Left lobe of liver (tissue), 2 donors: ENCODE measurements around the gene SLC4A1. TPM values are rescaled to one million over a fixed set of nuclear protein-coding genes. Genes with fewer than 3 reads are reported as not detected.
"Not testable (repeated sequence)": the region's sequence is repeated elsewhere in the genome, so short reads cannot be mapped to it uniquely, and the experiment has no call there.

Experiments used
- ATAC-seq: fragments of 200-7000 bp; cut with Tn5 transposase; one replicate; pipeline ENCODE4 v1.9.1; 2020; ENCODE audit warnings: mild to moderate bottlenecking, moderate library complexity
- DNase-seq: peaks from one replicate; pipeline ENCODE4 v3.0.0-alpha.2; 2020; ENCODE audit warnings: low spot score
- total RNA-seq: library from RNA; stranded (reverse); gene quantifications from one replicate; pipeline ENCODE4 v1.2.1, GENCODE V29; 2021
- donor health status: DM: no; HTN: no; CAD: no; lungs with moderate emphysema.
- donor health status: DM: no; HTN: yes; CAD: no.

The SLC4A1 gene
- total RNA-seq, 1 donor from 2014 or later, result 1.8 TPM

DNA sequence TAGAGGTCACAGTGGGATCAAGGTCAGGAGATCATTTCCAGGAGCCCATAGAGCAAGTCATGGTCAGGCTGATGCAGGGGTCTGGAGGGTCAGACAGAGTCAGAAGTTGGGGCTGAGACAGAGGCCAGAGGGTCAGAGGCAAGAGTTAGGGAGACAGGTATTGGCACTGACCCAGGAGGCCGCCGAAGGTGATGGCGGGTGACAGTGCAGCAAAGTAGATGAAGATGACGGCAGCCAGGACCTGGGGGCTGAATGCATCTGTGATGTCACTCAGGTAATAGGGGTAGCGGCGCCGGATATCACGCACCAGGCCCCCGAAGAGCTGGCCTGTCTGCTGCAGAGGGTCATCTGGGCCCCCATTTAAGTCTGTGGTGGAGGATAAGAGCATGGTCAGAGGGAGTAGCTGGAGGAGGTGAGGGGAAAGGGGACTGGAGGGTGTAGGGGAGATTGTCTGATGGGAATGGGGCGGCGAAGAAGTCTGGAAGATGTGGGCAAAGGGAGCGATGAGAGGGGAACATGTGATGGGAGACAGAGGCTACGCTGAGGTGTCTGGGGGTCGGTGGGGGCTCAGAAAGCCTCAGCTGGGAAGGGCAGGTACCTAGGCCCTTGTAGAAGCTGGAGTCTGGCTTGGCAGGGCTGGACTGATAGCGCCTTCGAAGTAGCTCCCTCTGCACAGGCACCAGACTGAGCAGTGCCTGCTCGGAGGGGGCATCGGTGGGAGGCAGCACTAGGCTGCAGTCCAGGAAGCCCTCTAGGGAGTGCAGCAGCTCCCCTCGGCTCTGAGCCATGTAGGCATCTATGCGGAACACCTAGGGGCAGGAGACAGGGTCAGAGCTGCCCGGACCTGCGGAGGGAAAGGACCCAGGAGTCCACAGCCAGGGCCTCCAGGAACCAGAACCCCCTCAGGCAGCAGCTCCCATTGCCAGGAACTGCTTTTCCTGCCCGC is 9.8 kb downstream of the SLC4A1 start:
- DNase-seq (no peak), ATAC-seq (no peak)

GRCh38 chr17:44256671-44257070 is 11.3 kb downstream of the SLC4A1 start:
- ATAC-seq (no peak), DNase-seq (no peak)

GRCh38 chr17:44255915-44256314 is 12.0 kb downstream of the SLC4A1 start:
- DNase-seq (no peak), ATAC-seq (no peak)

- DNase-seq, result no peak
- ATAC-seq, result no peak
These were observed 13.4 kb downstream of the SLC4A1 start for GRCh38 chr17:44254361-44255095.

DNA sequence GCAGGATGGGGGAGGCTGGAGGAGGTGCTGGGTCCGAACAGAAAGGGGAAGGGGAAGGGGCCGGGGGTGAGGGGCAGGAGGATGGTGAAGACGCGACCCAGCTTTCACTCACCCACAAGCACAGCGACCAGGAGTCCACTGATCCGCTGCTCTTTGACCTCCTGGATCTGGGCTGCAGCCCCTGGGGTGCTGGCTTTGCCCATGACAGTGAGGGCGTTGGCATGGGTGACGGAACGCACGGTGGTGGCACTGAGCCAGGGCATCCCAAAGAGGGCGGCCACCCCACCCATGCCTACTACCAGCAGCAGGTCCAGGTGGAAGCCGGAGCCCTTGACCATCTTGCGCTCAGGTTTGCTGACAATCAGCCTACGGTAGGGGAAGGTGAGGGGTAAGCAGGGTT is 14.9 kb downstream of the SLC4A1 start:
- ATAC-seq, result no peak
- DNase-seq, result no peak

DNA sequence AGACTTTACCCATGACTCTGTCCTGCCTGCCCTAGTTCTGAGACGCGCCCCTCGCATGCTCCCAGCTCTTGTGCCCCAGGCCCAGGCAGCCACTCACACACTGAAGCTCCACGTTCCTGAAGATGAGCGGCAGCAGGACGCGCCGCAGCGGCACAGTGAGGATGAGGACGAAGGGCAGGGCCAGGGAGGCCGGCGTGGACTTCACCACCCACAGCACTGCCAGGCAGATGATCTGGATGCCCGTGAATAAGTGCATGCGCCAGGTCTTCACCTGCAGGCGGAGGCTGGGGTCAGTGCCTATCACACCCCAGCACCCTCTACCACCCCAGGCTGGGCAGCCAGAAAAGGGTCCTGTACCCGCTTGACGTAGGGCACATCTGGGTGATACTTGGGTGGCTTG is 16.9 kb downstream of the SLC4A1 start:
- ATAC-seq (no peak), DNase-seq (no peak)

- ATAC-seq, result no peak
- DNase-seq, result no peak
These were observed 18.3 kb downstream of the SLC4A1 start for GRCh38 chr17:44249501-44250246.

- no peak for ATAC-seq
- no peak for DNase-seq
These were observed 19.8 kb downstream of the SLC4A1 start for GRCh38 chr17:44247876-44248736.

DNA sequence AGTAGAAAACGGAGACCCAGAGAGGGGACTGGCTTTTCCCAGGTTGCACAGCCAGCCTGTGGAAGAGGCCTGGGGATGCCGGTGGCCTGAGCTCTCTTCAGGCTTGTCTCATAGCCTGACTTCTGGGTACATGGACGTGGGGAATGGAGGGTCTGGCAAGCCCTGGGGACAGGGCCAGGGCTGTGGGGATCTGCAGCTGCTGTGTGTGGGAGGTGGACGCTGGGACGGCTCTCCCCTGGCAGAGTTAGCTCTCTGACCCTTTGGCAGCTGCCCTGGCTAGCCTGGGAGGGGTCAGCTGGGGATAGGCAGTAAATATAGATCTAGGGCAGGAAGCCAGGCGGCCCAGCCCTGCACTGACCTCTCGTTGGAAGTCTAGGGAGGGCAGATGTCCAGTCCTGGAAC is 20.5 kb downstream of the SLC4A1 start:
- DNase-seq (peak; percentile 89), ATAC-seq (peak; percentile 92)

- DNase-seq, result no peak
- no peak for ATAC-seq
These were observed 26.8 kb downstream of the SLC4A1 start for GRCh38 chr17:44241106-44241624.

- not testable (repeated sequence) for DNase-seq, ATAC-seq
These were observed 30.0 kb downstream of the SLC4A1 start for GRCh38 chr17:44237886-44238285.

DNA sequence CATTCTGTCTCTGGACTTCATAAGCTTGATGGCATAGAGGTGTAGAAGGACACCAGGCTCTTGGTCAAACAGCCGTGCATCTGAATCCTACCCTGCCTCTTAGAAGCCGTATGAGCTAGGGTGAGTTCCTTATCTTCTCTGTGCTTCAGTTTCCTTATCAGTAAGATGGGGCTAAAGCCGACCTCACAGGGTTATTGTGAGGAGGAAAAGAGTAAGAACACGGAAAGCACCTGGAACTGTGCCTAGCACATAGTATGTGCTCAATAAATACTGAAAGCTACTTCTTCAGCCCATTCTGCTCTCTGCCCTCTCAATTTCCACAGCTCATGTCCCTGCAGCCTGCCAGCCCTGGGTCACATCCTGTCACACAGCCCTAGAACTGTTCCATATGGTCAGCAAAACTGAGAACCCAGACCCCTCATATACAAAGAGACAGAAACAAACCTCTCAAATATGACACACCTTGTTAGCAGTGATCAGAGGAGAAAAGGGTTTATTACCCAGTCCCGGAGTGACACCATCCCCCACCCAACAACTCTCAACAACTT is 31.4 kb downstream of the SLC4A1 start:
- ATAC-seq (no peak), DNase-seq (no peak)

DNA sequence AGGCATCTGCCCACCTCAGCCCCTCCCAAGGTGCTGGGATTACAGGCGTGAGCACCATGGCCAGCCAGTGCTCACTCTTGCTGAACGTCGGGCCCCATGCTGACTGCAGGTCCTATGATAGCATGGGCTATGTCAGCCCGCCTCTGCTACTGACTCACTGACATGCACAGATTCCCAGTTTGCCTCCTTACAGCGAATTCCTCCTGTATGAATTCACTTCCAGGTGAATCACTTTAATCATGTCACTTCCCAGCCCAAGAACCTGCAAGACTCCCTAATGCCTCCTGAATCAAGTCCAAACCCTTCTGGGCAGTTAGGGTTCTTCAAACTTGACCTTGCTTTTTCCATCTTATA is 32.4 kb downstream of the SLC4A1 start:
- no peak for DNase-seq
- no peak for ATAC-seq

DNA sequence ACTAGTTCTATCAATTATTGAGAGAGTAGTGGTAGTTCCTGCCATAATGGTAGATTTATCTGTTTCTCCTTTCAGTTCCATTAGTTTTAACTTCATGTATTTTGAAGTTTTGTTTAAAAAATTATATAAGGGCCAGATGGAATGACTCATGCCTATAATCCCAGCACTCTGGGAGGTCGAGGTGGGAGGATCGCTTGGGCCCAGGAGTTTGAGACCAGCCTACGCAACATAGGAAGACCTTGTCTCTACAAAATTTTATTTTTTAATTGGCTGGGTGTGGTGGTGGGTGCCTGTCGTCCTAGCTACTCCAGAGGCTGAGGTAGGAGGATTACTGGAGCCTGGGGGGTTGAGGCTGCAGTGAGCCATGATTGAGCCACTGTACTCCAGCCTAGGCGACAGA is 34.4 kb downstream of the SLC4A1 start:
- DNase-seq (no peak), ATAC-seq (no peak)

DNA sequence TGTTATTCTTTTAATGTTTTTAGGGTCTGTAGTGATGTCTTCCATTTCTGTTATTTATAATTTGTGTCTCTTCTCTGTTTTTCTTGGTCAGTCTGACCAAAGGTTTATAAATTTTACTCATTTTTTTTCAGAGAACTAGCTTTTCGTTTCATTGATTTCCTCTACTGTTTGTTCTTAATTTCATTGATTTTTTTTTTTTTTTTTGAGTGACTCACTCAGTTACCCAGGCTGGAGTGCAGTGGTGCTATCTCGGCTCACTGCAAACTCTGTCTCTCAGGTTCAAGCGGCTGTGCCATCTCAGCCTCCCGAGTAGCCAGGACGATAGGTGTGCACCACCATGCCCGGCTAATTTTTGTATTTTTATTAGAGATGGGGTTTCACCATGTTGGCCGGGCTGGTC is 35.9 kb downstream of the SLC4A1 start:
- DNase-seq, result no peak
- no peak for ATAC-seq

DNA sequence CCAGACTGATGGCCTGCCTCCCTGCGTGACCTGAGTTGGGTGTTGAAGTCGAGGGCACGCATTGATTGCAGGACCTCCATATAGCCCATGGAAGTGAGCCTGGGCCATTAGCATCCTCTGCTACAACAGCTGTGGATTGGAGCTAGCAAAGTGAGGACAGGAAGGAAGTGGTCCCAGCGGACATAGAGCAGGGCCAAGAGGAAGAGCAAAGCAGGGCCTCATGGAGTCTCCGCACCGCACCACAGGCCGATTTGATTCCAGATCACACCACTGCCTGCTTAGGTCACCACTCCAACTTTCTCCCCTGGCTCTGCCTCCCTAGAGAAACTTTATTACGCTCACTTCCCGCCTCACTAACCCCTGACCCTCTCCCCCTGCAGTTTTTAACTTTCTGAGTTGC is 37.8 kb downstream of the SLC4A1 start:
- no peak for ATAC-seq

GRCh38 chr17:44229090-44229489 is 38.8 kb downstream of the SLC4A1 start:
- ATAC-seq, result no peak
- no peak for DNase-seq

More for the DNA sequence above, 37.8 kb downstream of the SLC4A1 start:
- DNase-seq, result no peak

DNA sequence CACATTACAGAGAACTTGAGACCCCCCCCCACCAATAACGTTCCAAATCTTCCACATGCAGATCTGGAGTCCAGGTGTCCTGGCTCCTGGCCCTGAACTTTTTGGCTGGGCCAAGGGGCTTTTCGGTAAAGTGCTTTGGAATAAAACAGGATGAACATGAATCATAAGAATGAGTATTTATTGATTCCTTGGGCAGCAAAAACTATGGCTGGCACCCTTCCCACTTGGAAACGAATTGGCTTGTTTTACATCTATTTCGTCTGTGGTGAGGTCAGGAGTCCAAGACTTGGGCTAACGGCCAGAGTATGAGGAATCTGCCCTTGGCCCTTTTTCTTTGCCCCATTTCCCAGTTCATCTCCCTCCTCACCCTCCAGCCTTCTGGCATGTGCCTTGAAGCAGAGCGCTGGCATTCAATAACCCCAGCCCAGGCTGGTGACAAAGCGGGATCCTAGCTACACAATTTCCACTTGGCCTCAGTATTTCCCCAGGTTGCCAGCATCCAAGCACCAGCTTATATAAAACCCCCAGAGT is 44.3 kb downstream of the SLC4A1 start:
- peak; percentile 1 for ATAC-seq

DNA sequence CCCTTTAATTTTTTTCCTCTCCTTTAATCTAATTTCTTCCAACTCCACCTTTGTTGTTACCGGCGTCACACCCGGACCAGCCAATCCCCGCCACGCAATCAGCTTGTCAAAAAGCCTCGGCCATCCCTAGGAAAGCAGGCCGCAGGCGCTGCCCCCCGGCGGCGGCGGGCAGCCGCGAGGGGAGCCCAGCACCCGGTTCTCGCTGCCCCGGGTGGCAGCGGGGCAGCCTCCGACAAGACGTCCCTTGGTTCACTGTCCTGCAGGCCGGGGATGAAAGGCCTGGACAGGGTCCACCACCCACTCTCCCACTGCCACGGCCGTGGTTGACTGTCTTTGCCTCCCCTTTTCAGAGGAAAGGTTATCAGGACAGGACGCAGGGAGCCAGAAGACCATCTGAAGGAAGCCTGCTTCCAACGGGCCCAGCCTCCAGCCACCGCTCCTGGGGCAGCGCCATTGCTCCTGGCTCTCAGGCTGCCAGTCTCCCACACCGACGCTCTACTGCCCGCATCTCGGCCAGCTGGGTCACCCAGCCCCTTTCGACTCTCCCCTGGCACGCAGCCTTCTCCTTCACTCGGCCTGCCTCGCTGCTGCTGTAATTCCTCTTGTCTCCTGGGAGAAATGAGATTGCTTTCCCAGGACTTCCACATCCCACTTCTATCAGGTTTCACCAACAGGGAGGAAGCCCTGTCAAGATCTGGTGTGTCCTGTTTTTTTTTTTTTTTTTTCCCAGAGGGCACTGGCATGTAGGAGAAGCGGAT is 45.6 kb downstream of the SLC4A1 start:
- peak; percentile 84 for DNase-seq
- peak; percentile 24 for ATAC-seq

More for the DNA sequence above, 44.3 kb downstream of the SLC4A1 start:
- DNase-seq, result peak; percentile 84
